ENCODE data around the gene C11orf24. TPM values are rescaled to one million over a fixed set of nuclear protein-coding genes. Genes with fewer than 3 reads are reported as not detected.
A peak's percentile ranks its signal among the peaks of the same experiment; 100 is the strongest.

C11orf24 gene
- polyA plus RNA-seq, 3 donors: 14.4 to 23.4 (median 16.8) TPM

DNA sequence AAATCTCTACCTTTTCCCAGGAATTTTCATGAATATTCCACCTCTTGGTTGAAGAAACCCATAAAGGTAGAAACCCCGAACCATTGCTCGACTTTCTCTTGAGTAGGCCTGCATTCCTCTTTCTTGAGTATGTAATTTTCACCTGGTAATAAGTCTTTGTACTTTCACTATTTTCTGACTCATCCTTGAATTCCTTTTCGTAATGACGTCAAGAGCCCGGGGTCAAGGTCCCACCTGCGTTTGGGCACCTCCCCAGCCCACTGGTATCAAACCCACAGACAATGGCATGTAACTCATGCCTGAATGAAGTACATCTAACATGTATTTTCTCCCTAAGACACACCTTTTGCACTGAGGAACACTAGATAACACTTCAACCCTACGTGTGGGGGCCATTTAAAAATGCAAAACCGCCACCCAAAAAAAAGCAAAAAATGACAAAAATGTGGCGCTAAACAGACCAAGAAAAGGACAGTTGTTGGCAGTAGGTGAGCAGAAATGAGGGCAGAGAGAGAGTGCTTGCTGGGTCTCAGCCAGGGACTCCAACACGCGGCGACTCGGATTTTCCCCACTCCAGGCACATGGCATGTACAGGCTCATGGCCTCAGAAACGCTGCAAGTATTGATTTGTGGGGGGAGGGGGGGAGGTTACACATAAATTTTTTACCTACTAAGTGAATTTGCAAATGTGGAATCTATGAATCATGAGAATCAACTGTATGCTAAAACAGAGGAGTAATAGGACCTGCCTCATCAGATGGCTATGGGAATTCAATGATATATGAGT is 4.1 kb upstream of the C11orf24 start:
- no peak overlapping the region for H3K27ac ChIP-seq (ENCODE audit: low read depth, low read length)
- 68 to 95% (median 94%) methylated on average over 14 of the region's 14 CpGs for WGBS, 3 donors

DNA sequence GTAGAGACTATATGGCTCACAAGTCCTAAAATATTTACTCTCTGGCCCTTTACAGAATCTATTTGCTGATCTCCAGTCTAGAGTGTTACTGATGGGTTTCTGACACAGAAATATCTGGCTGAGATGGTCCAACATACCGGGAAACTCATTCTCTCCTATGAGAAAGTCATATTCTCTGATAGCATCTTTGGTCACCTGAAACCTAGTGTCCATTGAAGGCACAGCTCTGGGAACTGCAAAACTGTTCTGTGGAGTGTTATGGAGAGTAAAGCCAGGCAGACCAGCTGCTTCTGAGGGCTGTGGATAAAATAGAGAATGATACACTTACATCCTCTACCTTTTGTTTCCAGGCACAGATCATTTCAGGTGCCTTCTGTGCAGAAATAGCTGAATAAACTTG is 2.5 kb upstream of the C11orf24 start:
- no peak overlapping the region for H3K27ac ChIP-seq (ENCODE audit: low read depth, low read length)
- 85 to 90% (median 88%) methylated on average over 1 of the region's 1 CpG for WGBS, 3 donors

DNA sequence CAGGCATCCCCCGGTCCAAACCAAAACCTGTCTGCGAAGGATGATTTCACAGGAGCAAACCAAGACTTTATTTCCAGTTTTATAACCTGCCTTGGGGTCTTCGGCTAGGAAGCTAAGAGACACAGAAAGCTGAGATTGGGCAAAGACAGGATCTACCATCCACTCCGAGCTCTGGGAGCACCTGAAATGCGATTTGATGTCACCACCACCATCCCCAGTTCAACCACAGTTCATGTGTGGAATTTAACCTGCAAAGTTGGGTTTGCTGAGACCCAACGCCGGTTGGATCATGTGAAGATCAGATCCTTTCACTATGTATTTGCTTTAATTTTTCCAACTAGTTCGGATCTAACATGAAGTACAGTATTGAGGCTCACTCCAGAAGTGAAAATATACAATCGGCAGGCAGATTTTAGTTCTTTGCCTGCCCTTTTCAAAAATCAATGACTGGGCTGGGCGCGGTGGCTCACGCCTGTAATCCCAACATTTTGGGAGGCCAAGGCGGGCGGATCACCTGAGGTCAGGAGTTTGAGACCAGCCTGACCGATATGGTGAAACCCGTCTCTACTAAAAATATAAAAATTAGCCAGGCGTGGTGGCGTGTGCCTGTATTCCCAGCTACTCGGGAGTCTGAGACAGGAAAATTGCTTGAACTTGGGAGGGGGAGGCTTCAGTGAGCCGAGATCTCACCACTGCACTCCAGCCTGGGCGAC is 1.4 kb upstream of the C11orf24 start:
- 93 to 94% (median 94%) methylated on average over 21 of the region's 21 CpGs for WGBS, 3 donors
- H3K27ac ChIP-seq (ENCODE audit: low read depth, low read length): no peak overlapping the region

DNA sequence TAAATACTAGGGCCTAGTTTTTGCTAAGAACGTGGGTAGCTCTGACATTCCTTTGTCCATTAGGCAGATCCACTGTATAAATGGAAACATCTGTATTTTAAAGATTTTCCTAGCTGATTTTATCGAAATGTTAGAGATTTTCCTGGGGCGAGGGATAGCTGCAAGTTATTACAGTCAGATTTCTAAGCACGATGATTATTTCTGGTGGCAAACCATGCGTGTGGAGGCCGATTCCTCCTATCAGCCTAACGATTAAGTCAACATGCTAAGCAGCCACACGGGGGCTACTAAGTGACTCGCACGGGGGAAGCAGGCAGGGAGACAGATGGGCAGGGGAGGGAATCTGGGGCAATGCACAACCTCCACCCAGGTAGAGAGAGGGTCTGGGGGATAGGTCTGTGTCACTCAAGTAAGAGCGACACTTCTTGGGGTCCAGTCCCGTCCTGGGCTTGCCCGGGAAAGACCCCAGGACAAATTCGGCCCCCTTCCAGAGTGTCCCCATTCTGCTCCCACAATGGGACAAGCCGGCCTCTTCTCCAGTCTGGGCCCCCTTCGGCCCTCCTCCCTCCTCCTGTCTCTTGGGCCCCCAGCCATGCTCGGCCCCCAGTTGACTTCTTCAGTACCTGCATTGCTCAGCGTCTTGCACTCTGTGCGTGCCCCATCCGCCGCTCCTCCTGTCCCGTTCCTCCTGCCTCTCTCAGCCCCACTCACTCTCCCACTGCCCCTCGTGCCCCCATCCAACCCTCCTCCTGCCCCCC is 571 bp downstream of the C11orf24 start:
- peak overlapping the region; percentile 63 for H3K27ac ChIP-seq (ENCODE audit: low read depth, low read length)
- 3 to 4% (median 3%) methylated on average over 23 of the region's 23 CpGs for WGBS, 3 donors

DNA sequence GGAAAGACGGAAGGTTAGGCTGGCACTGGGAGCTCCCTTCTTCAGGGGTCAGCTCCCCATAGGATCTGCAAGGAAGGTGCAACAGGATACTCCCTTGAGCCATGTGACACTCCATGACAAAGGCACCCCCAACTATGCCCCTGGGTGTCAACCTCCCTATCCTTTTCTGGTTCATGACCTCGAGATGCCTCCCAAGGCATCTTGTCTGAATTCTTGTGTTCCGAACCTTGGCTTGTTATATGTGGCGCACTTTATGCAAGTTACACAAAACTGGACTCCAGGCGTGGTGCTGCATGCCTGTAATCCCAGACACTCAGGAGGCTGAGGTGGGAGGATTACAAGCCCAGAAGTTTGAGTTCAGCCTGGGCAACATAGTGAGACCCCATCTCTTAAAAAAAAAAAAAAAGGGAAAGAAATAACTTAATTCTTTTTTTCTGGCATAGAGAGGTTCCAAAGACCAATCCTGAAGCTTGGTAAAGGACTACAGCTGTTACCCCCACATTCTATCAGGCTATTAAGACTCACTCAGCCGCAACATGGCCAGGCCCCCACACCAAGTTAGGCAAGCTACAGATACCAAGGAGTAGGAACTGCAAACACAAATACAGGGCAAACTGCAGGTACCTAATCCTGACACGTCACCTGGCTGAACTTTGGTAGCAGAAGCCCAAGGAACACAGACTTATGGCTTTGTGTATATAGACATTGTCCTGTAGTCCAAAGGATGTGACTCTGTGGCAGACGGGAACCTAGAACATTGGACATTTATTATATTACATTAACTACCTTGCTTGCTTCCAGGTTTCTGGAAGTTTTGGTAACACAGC is 1.4 kb downstream of the C11orf24 start:
- H3K27ac ChIP-seq (ENCODE audit: low read depth, low read length): peak overlapping the region; percentile 35
- 61 to 82% (median 77%) methylated on average over 8 of the region's 8 CpGs for whole genome bisulfite sequencing, 3 donors

DNA sequence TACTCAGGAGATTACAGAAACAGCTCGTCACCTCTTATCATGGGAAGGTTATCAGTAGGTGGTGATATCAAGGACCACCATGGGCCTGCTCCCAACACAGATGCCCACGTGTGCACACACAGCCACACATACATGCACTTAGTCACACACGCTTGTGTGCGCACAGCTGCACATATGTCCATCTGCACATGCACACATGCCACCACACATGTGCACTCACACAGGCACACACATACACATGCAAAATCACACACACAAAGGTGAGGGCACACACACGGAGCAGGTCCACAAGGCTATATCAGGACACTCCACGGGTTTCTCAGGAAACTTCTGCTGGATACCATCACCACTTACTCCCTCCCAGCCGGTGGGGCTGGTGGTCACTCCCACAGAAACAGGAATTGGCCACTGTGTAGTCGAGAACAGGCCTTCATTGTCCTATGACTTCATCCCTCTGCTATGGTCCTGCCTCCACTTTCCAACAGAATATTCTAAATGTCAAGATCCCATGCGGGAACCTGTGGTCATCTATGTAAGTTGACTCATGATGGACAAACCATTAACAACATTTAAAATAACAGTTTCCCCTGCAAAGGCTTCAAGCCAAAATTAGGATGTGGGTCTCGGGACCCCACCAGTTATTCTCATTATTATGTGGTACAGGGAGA is 2.2 kb downstream of the C11orf24 start:
- 52 to 70% (median 67%) methylated on average over 10 of the region's 10 CpGs for WGBS, 3 donors
- no peak overlapping the region for H3K27ac ChIP-seq (ENCODE audit: low read depth, low read length)

DNA sequence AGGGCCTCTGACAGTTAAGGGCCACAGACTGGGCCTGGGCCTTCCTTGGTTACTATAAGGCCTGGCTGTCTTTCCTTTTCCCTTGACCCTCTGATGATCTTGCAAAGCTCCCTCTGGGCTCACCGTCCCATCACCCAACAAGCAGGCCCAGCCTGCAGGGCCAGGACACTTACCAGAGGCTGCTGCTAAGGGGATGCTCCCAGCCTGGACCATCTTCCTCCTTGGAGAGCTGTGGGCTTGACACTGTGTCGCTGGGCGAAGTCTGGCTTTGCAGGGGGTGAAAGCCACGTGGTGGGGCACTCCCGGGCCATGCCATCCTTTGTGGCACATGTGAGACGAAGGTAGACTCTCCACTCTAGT is 3.9 kb downstream of the C11orf24 start:
- 94 to 96% (median 95%) methylated on average over 6 of the region's 6 CpGs for WGBS, 3 donors
- no peak overlapping the region for H3K27ac ChIP-seq (ENCODE audit: low read depth, low read length)

DNA sequence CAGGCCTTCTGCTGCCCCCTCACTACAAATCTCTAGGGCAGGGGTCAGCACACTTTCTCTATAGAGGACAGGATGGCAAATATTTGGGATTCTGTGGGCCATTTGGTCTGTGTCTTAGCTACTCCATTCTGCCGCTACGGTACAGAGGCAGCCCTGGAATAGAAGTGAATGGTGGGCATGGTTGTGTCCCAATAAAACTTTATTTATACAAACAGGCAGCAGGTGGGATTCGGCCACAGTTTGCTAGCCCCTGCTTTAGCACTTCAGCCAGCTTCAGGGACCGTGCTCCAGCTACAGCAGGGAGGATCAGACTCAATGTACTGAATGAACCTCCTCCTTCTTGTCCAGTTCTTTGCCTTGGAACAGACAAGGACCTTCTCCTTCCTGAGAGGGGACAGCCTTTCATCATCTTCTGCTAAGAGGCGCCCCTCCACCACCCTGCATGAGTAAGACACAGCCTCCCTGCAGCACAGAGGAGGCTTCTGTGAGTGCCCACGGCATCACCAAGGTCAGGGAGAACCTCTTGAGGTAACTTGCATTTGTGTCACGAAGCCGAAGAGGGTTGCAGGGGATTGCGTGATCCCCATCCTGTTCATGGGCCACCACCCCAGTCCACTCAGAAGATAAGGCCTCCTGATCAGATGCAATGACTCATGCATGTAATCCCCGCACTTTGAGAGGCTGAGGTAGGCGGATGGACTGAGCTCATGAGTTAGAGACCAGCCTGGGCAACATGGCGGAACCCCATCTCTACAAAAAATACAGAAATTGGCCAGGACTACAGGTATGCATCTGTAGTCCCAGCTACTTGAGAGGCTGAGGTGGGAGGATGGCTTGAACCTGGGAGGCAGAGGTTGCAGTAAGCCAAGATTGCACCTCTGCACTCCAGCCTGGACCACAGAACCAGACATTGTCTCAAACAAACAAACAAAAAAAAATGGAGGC is 4.6 kb downstream of the C11orf24 start:
- WGBS, 3 donors: 89 to 91% (median 90%) methylated on average over 12 of the region's 12 CpGs
- H3K27ac ChIP-seq (ENCODE audit: low read depth, low read length): no peak overlapping the region

DNA sequence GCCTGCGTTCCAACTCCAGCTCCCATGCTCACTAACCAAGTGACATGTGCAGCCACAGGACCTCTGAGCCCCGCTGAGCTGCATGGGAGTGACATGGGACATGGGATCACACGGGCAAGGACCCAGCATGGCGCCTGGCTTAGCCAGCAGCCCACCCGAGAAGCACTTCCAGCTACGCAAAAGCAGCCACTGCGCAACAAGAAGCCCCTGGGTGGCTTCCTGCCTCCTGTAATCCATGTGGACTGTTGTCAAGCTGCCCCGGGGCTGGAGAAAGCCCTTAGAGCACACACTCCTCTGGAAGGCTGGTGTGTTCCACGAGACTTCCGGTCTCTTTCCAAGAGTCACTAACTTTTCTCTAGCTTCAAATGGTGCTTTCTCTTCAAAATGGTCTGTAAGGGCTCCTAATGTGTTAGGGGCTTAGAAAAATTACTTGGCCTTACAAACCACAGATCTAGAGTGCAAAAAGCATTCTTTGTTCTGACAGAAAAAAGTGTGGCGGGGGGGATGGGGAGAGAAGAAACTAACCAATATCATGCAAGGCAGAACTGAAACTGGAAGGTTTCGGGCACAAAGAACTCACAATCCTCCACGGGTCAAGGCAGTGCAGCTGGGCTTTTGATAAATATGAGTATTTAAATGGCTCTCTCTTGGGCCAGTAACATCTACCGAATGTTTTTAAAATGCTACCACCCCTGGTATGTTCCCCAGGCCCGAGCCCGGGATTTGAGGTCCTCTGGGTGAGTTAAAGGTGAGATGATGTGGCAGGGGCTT is 5.5 kb downstream of the C11orf24 start:
- WGBS, 3 donors: 87 to 93% (median 87%) methylated on average over 16 of the region's 16 CpGs
- H3K27ac ChIP-seq (ENCODE audit: low read depth, low read length): no peak overlapping the region

DNA sequence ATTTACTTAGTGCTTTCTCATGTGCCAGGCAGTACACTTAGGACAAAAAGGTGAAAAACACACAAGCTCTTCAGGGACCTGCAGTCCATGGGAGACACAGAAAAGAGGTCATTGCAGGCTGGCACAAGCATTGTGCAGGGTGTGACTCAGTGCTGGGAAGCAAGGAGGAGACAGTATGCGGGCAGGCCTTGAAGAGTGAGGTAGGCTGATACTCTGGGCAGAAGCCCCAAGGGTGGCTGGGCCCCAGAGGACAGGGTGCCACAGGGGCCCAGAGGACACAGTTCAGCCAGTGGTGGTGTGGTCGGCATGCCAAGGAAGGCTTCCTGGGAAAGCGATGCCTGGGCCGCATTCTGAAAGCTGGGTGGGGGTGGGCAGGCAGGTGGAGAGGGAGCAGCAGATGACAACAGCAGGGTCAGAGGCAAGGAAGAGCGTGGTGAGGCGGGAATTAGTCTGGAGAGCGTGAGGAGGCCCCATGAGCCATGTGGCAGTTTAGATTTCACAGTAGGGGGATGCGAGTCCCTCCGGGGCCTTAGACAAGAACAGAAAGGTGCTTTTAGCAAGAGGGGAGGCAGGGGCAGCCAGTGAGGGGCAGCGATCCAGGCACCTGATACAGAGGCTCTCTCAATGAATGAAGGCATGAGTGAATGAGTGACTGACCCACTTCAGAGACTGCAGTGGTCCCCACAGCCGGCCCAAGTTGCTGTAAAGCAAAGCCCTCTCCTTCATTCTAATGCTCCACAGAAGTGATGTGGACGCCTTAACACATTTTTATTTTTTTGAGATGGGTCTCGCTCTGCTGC is 6.8 kb downstream of the C11orf24 start:
- peak overlapping the region; percentile 29 for H3K27ac ChIP-seq (ENCODE audit: low read depth, low read length)
- WGBS, 3 donors: 89 to 94% (median 90%) methylated on average over 13 of the region's 13 CpGs

DNA sequence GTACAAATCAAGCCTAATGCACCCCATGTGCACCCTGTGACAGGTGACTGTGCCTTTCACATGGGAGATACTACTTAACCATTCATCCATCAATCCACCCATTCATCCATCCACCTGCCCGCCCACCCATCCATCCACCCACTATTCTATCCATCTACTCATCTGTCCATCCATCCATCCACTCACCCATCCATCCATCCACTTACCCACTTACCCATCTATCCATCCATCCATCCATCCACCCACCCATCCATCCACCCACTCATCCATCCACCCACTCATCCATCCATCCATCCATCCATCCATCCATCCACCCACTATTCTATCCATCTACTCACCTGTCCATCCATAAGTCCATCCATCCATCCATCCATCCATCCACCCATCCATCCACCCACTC is 7.5 kb downstream of the C11orf24 start:
- 92 to 100% (median 100%) methylated on average over 1 of the region's 1 CpG for WGBS, 3 donors
- H3K27ac ChIP-seq (ENCODE audit: low read depth, low read length): no peak overlapping the region

DNA sequence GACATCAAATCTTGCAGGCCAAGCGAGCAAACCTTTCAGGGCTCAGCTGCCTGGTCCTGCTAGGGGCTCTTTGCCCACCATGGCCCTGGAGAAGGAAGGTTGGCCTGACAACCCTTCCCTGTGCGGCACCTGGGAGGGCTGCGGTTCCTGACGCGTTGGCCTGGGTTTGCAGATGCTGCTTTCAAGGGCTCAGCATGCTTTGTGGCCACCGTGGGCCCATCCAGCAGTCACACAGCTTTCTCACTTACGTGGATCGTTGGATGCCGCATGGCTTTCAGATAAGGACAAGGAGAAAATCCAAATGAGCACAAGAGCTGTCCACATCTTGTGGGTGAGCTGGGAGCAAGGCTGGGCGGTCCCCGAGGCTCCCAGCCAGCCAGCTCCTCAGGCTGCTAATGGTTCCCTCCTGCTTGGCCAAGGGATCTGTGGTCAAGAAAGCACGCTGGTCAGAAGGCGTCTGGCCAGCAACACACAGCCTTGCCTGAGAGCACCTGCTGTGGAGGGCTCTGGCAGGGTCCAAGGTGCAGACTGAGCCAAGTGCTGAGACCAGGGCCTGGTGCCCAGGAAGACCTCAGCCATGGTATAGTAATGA is 8.2 kb downstream of the C11orf24 start:
- no peak overlapping the region for H3K27ac ChIP-seq (ENCODE audit: low read depth, low read length)

DNA sequence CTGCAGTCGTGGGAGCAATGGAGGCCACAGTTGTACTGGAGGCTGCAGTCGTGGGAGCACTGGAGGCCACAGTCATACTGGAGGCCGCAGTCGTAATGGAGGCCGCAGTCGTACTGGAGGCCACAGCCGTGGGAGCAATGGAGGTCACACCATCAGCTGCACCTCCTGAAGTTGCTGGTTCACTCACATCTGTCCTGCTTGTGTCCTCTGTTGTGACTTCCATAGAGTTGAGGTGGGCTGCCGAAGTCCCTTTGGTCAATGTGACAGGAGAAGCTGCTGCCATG is 9.3 kb downstream of the C11orf24 start:
- WGBS, 3 donors: 95 to 97% (median 96%) methylated on average over 8 of the region's 8 CpGs

More for the DNA sequence above, 8.2 kb downstream of the C11orf24 start:
- WGBS, 3 donors: 86 to 92% (median 89%) methylated on average over 13 of the region's 13 CpGs

DNA sequence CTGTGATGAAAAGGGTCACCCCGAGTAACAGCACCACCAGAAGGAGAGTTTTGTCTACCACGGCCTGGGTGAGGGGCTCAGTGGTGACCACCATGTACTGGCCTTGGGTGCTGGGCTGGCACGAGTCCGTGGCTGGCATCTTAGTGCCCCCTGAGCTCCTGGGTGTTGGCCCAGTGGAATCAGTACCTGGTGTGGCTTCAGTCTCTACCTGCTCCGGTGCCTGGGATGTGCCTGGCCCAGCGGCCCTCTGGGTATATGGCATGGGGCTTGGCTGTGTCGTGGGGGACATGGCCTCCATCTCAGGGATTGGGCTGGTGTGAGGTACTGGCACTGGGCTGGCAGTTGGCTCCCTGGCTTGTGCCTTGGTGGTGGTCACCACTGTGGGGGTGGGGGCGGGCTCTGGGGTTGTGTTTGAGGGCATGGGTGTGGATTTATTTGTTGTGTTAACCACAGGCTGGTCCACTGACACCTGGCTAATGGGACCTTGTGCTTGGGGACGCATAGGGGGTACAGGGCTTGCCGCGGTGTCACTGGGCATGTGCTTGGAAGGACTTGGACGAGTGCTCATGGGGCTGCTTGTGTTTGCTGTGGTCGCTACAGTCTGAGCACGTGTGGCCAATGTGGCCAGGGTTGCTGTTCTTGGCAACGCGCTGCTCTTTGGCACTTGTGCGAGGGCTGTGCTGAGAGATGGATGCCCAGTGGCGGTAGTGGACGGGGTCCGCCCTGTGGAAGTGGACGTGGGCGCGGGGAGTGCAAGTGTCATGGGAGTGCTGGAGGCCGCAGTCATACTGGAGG is 9.8 kb downstream of the C11orf24 start:
- WGBS, 3 donors: 92 to 95% (median 92%) methylated on average over 24 of the region's 24 CpGs
- H3K27ac ChIP-seq (ENCODE audit: low read depth, low read length): no peak overlapping the region

More for the DNA sequence above, 9.3 kb downstream of the C11orf24 start:
- H3K27ac ChIP-seq (ENCODE audit: low read depth, low read length): no peak overlapping the region

DNA sequence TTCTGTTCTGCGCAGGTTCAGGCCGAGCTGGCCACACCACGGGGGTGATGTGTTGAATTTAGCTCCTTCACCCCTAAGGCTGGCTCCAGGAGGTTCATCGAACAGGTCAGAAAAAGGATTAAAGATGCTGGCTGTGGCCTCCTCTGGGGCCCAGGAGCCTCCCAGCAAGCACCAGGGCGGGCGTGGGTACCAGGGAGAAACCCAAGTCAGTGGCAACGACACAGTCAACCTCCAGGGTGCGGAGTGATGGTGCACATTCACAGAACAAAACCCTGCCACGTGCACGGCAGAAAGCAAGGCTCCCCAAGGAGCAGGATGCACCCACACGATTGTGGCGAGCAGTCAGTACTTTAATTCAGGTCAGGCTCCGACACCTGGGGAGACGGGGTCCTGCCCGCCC is 10.8 kb downstream of the C11orf24 start:
- no peak overlapping the region for H3K27ac ChIP-seq (ENCODE audit: low read depth, low read length)
- WGBS, 3 donors: 84 to 87% (median 86%) methylated on average over 15 of the region's 15 CpGs
